Adrenal gland (tissue), 5 donors: Measurements from ENCODE around the gene TSLP.

Source experiments
- POLR2A ChIP-seq, 2 donors: fragments of 450-650 bp; IDR thresholded peaks; one replicate each; pipeline ENCODE4 v1.6.1; 2017; ENCODE audit warnings: antibody characterized with exemption in 2 of 2, mild to moderate bottlenecking in 2 of 2, moderate library complexity in 1 of 2
- TF ChIP-seq, protein P1 (sequence below), 6 experiments: fragments of 450-650 bp in 4 of 6; fragments of 200-600 bp in 2 of 6; sonication (generic) in 1 of 6; IDR thresholded peaks; 1 replicate in 5 of 6; 2 replicates in 1 of 6; pipeline versions ENCODE4 v1.5.1 to v1.8.0; 2016 to 2021; ENCODE audit warnings: antibody characterized with exemption in 6 of 6, mild to moderate bottlenecking in 2 of 6, moderate library complexity in 1 of 6
- donor health status: DM: no; HTN: no; CAD: no.

DNA sequence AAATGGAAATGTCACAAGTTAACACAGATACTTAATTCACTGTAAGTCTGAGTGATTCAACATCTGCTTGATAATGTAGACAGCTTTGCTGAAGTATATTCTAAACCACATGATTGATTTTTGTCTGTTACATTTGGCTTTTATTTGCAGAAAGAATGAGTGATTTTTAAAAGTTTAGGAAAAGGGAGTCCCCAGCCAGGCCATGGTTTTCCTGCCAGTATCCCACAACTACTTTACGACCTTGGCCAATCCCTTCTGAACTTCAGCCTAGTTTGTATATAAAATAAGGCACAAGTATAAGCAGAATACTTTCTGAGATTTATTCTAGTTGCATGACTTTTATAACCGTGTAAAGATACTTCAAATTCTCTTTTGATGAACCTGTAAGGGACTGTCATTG, 47.7 kb downstream of the TSLP start:
- TF ChIP-seq, protein P1, sequence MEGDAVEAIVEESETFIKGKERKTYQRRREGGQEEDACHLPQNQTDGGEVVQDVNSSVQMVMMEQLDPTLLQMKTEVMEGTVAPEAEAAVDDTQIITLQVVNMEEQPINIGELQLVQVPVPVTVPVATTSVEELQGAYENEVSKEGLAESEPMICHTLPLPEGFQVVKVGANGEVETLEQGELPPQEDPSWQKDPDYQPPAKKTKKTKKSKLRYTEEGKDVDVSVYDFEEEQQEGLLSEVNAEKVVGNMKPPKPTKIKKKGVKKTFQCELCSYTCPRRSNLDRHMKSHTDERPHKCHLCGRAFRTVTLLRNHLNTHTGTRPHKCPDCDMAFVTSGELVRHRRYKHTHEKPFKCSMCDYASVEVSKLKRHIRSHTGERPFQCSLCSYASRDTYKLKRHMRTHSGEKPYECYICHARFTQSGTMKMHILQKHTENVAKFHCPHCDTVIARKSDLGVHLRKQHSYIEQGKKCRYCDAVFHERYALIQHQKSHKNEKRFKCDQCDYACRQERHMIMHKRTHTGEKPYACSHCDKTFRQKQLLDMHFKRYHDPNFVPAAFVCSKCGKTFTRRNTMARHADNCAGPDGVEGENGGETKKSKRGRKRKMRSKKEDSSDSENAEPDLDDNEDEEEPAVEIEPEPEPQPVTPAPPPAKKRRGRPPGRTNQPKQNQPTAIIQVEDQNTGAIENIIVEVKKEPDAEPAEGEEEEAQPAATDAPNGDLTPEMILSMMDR (IDR thresholded peaks at IDR 0.05) = no peak
- TF ChIP-seq POLR2A (IDR thresholded peaks at IDR 0.05) = no peak
